AG04450 (cell line): ENCODE measurements around the gene RETREG2. TPM values are rescaled to one million over a fixed set of nuclear protein-coding genes. Genes with fewer than 3 reads are reported as not detected.

Source experiments
- CTCF ChIA-PET: fragments of 300-600, 350-600 bp; formaldehyde crosslinking; extraction: SDS; loops from one replicate; lab custom pipeline; 2022; ENCODE audit warnings: antibody characterized with exemption, inconsistent platforms; lab: Charles Lee
- POLR2A ChIA-PET: fragments of 350-600 bp; formaldehyde crosslinking; extraction: SDS; loops from one replicate; lab custom pipeline; 2021; ENCODE audit warnings: antibody characterized with exemption, inconsistent platforms; lab: Yijun Ruan, JAX
- DNase-seq: peaks from one replicate; pipeline ENCODE4 v3.0.0-alpha.2; 2011; ENCODE audit warnings: low read depth, low spot score
- H3K27ac ChIP-seq: one replicate; pipeline ENCODE4 v1.5.1; 2012; ENCODE audit warnings: low read depth, low read length, control low read depth
- H3K27me3 ChIP-seq: one replicate; pipeline ENCODE4 v1.6.0; 2012; ENCODE audit warnings: low read length; ENCODE audit not compliant: control insufficient read depth, insufficient read depth
- H3K4me3 ChIP-seq: 2 replicates; pipeline ENCODE4 v1.5.1; 2011; ENCODE audit warnings: mild to moderate bottlenecking, low read depth, low read length, control low read depth
- H3K9me3 ChIP-seq: 2 replicates; pipeline ENCODE4 v1.5.1; 2012; ENCODE audit warnings: low read length; ENCODE audit not compliant: control insufficient read depth, insufficient read depth
- polyA plus RNA-seq: library from polyadenylated mRNA; depleted of rRNA; stranded (reverse); fragments of >200 nt; gene quantifications from 2 replicates; pipeline ENCODE4 v1.2.3, GENCODE V29; 2011
- TF ChIP-seq, protein P1 (sequence below): IDR thresholded peaks from 2 replicates; pipeline ENCODE4 v1.5.1; 2011; ENCODE audit warnings: low read depth, low read length, control low read depth, inconsistent platforms

Gene RETREG2
- polyA plus RNA-seq, 1 experiment, result 71.7 TPM

DNA sequence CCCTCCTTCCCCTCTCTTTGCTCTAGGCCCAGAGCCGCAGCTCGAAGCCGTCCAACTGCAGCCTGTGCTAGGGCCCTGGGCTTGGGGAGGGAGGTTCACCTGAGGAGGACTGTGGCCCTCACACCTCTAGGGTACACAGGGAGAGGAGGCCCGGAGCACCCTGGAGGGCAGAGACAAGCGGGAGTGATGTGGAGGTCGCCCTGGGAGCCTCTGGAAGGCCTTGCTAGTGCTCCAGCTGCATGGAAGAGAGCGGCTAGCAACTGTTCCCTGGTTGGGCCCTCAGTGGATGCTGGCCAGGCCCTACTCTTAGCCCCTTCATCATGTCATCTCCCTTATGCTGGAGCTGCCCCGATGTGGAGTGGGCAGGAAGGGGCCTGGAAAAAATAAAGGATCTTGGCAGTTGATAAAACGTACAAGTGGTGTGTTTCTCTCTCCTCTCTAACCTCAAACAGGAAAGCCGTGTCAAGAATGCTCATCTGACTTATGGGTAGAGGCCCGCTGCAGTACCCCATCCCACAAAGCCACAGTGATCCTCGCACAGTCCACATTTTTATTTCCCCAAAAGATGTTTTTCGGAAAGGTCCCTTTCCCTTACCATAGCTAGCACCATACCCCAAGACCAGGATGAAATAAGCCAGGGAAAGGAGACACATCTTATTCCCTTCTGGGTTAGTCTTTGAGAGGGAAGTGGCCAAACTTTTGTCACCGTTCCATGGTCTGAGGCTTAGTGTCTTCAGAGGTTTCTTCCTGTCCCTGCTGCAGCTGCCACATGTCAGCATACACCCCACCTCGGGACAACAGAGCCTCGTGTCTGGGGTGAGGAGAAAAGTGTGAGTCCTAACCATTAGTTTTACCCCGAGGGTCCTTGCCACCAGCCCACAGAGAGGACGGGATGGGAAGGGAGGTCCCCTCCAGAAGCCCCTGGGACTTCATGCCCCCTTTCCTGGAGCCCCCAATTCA, 31.4 kb downstream of the RETREG2 start:
- Histone ChIP-seq H3K27ac (no peak overlapping the region), H3K9me3 (no peaks in the 10 kb centered on the region; the same call in none of the 2 replicates), H3K4me3 (no peak overlapping the region), H3K27me3 (no peaks in the 10 kb centered on the region)
- TF ChIP-seq, protein P1, sequence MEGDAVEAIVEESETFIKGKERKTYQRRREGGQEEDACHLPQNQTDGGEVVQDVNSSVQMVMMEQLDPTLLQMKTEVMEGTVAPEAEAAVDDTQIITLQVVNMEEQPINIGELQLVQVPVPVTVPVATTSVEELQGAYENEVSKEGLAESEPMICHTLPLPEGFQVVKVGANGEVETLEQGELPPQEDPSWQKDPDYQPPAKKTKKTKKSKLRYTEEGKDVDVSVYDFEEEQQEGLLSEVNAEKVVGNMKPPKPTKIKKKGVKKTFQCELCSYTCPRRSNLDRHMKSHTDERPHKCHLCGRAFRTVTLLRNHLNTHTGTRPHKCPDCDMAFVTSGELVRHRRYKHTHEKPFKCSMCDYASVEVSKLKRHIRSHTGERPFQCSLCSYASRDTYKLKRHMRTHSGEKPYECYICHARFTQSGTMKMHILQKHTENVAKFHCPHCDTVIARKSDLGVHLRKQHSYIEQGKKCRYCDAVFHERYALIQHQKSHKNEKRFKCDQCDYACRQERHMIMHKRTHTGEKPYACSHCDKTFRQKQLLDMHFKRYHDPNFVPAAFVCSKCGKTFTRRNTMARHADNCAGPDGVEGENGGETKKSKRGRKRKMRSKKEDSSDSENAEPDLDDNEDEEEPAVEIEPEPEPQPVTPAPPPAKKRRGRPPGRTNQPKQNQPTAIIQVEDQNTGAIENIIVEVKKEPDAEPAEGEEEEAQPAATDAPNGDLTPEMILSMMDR, result no peak
- POLR2A ChIA-PET, result interaction anchor here (0.6 to 3.6 kb wide), 2 partner anchors 9 to 156 kb away, joined by 4 to 37 read pairs; partner anchors contain the start of gene ABCB6
- CTCF ChIA-PET, result interaction anchor here (1.0 to 2.6 kb wide), 3 partner anchors 50 to 300 kb away, joined by 3 to 9 read pairs (median 6); partner anchors contain the start of gene NHEJ1
- no peak for DNase-seq

DNA sequence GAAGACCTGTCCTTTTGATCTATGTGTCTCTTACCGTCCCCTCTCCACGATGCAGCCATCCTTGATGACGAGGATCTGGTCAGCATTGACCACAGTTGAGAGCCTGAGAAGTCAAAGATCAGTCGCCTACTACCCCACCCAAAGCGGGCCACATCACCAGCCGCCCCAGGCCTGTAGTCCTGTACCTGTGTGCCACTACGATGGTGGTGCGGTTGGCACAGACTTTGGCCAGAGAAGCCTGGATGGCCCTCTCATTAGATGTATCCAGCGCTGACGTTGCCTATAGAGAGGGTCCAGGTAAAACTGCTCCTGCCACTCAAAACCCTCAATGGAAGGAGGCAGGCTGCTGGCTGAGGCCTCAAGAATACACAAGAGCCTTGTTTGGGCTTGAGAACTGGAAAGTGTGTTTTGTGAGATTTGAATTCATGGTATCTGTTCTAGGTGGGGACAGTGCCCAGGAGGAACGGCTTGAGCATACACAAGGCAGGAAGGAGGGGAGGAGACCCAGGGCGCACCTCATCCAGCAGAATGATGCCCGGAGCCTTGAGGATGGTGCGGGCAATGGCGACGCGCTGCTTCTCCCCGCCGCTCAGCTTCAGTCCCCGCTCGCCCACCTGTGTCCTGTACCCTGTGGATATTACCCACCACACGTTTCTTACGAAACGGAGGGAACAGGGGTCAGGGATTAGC, 32.3 kb downstream of the RETREG2 start:
- DNase-seq, result no peak
- Histone ChIP-seq H3K27me3 (no peaks in the 10 kb centered on the region), H3K27ac (no peak overlapping the region), H3K4me3 (no peak overlapping the region), H3K9me3 (no peaks in the 10 kb centered on the region; the same call in 1 of the 2 replicates)
- ChIA-PET POLR2A (interaction anchor here (0.9 kb wide), 1 partner anchor 18 kb away, joined by 4 read pairs; no protein-coding TSS in a partner anchor), CTCF (no interaction called here)
- TF ChIP-seq, protein P1, result no peak

DNA sequence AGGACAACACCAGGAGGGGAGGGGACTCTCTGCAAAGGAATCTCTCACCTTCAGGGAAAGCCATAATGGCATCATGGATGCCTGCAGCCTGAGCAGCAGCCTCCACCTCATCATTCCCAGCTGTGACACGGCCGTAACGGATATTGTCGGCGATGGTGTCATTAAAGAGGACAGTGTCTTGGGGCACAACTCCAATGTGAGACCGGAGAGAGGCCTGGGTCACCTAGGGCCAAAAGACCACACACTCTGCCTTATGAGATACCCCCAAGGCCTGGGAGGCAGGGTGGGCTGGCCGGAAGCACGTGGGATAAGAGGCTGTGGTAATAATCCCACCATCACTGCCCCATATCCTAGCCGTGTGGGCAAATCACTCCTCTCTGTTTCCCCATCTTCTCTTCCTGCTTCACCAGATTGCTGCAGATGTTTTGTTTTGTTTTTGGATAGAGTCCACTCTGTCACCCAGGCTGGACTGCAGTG, 32.8 kb downstream of the RETREG2 start:
- no peak overlapping the region for H3K27ac ChIP-seq
- CTCF ChIA-PET, result interaction anchor here (0.6 to 2.6 kb wide), 7 partner anchors 35 to 603 kb away, joined by 3 to 22 read pairs (median 4); partner anchors contain the start of genes CRYBA2 and PLCD4
- POLR2A ChIA-PET, result interaction anchor here (0.9 kb wide), 1 partner anchor 18 kb away, joined by 4 read pairs; no protein-coding TSS in a partner anchor
- H3K27me3 ChIP-seq, result no peaks in the 10 kb centered on the region
- H3K4me3 ChIP-seq, result no peak overlapping the region
- TF ChIP-seq, protein P1, result no peak
- no peak for DNase-seq
- H3K9me3 ChIP-seq, result no peaks in the 10 kb centered on the region; the same call in 1 of the 2 replicates

DNA sequence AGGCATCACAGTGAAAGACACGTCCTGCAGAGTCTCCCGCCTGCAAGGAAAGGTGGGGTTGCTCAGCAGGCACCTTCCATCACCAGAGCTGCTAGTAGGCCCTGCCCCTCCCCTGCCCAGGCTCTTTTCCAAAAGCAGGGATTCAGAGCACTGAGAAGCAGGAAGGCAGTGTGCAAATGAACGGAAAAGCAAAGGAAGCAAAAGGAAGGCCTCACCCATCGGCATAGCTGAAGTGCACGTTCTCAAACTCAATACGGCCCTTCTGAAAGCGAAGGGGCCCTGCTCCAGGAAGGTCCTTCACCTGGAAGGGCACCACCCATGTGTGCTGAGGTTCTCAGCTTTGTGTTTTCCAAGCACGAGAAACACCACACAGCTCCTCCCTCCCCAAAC, 34.9 kb downstream of the RETREG2 start:
- Histone ChIP-seq H3K27ac (no peak overlapping the region), H3K4me3 (no peak overlapping the region), H3K27me3 (no peaks in the 10 kb centered on the region), H3K9me3 (no peaks in the 10 kb centered on the region; the same call in 1 of the 2 replicates)
- TF ChIP-seq, protein P1, result no peak
- ChIA-PET CTCF (interaction anchor here (2.6 kb wide), 1 partner anchor 82 kb away, joined by 22 read pairs; no protein-coding TSS in a partner anchor), POLR2A (no interaction called here)
- no peak for DNase-seq
